EH (cell line): Measurements from ENCODE around the gene MAPK6.
A peak's percentile ranks its signal among the peaks of the same experiment; 100 is the strongest.
"Not testable (repeated sequence)": the region's sequence is repeated elsewhere in the genome, so short reads cannot be mapped to it uniquely, and the experiment has no call there.

Experiments
- DNase-seq: peaks from one replicate; pipeline ENCODE4 v3.0.0-alpha.2; 2015; ENCODE audit warnings: low read depth

MAPK6 gene

GRCh38 chr15:52042051-52042851 is 23.2 kb downstream of the MAPK6 start:
- DNase-seq, result no peak

GRCh38 chr15:52045795-52046298 is 26.8 kb downstream of the MAPK6 start:
- not testable (repeated sequence) for DNase-seq

GRCh38 chr15:52046552-52046951 is 27.5 kb downstream of the MAPK6 start:
- not testable (repeated sequence) for DNase-seq

- DNase-seq, result peak; percentile 76
Measured at GRCh38 chr15:52050416-52050815, 31.4 kb downstream of the MAPK6 start.

- DNase-seq, result peak; percentile 35
Measured at GRCh38 chr15:52052066-52052935, 33.3 kb downstream of the MAPK6 start.

GRCh38 chr15:52054381-52054780 is 35.4 kb downstream of the MAPK6 start:
- no peak for DNase-seq

- not testable (repeated sequence) for DNase-seq
Measured at GRCh38 chr15:52054858-52055257, 35.8 kb downstream of the MAPK6 start.

- DNase-seq, result no peak
Measured at GRCh38 chr15:52056001-52056400, 37.0 kb downstream of the MAPK6 start.

GRCh38 chr15:52056496-52056895 is 37.5 kb downstream of the MAPK6 start:
- DNase-seq, result no peak

GRCh38 chr15:52057996-52058395 is 39.0 kb downstream of the MAPK6 start:
- no peak for DNase-seq

- DNase-seq, result peak; percentile 32
Measured at GRCh38 chr15:52060501-52060900, 41.5 kb downstream of the MAPK6 start.

- no peak for DNase-seq
Measured at GRCh38 chr15:52066842-52067544, 48.0 kb downstream of the MAPK6 start.

- DNase-seq, result no peak
Measured at GRCh38 chr15:52067545-52067926, 48.5 kb downstream of the MAPK6 start.

- peak; percentile 49 for DNase-seq
Measured at GRCh38 chr15:52068004-52068615, 49.1 kb downstream of the MAPK6 start.

- no peak for DNase-seq
Measured at GRCh38 chr15:52069559-52069958, 50.5 kb downstream of the MAPK6 start.

GRCh38 chr15:52071570-52071969 is 52.6 kb downstream of the MAPK6 start:
- DNase-seq, result no peak

- peak; percentile 83 for DNase-seq
Measured at GRCh38 chr15:52076889-52077781, 58.1 kb downstream of the MAPK6 start.

- DNase-seq, result no peak
Measured at GRCh38 chr15:52078197-52078875, 59.3 kb downstream of the MAPK6 start.

GRCh38 chr15:52078876-52079700 is 60.1 kb downstream of the MAPK6 start:
- peak; percentile 65 for DNase-seq
